ENCODE results near the gene ZNF599. TPM values are rescaled to one million over a fixed set of nuclear protein-coding genes. Genes with fewer than 3 reads are reported as not detected.
A peak's percentile ranks its signal among the peaks of the same experiment; 100 is the strongest.
"Not testable (repeated sequence)": the region's sequence is repeated elsewhere in the genome, so short reads cannot be mapped to it uniquely, and the experiment has no call there.

Gene ZNF599
- total RNA-seq, 1 donor from 2014 or later: 9.0 TPM

- no peak overlapping the region for H3K4me3 Mint-ChIP-seq
Observed at GRCh38 chr19:34804115-34804514, 31.1 kb upstream of the ZNF599 start.

GRCh38 chr19:34796953-34797352 is 23.9 kb upstream of the ZNF599 start:
- H3K9me3 Mint-ChIP-seq; H3K27ac Mint-ChIP-seq; H3K27me3 Mint-ChIP-seq; H3K4me1 Mint-ChIP-seq (ENCODE audit: unreplicated experiment); H3K36me3 Mint-ChIP-seq; DNase-seq (ENCODE audit: extremely low spot score, unreplicated experiment); H3K4me3 Mint-ChIP-seq: not testable (repeated sequence)

More at GRCh38 chr19:34804115-34804514, 31.1 kb upstream of the ZNF599 start:
- Mint-ChIP-seq H3K36me3 (no peaks in the 10 kb centered on the region), H3K27ac (no peak overlapping the region), H3K9me3 (peaks cover 7% of the 10 kb centered on the region), H3K4me1 (ENCODE audit: unreplicated experiment) (no peaks in the 10 kb centered on the region), H3K27me3 (peaks cover 4% of the 10 kb centered on the region)
- DNase-seq (ENCODE audit: extremely low spot score, unreplicated experiment): peak; percentile 42
- no peak for TF ChIP-seq CTCF (conservative IDR thresholded peaks at IDR 0.05)

GRCh38 chr19:34794066-34794960 is 21.3 kb upstream of the ZNF599 start:
- TF ChIP-seq CTCF (conservative IDR thresholded peaks at IDR 0.05): no peak
- no peak overlapping the region for H3K27ac Mint-ChIP-seq
- peaks cover 6% of the 10 kb centered on the region for H3K9me3 Mint-ChIP-seq
- DNase-seq (ENCODE audit: extremely low spot score, unreplicated experiment): peak; percentile 36
- H3K4me1 Mint-ChIP-seq (ENCODE audit: unreplicated experiment): no peaks in the 10 kb centered on the region
- peaks cover 13% of the 10 kb centered on the region for H3K27me3 Mint-ChIP-seq
- no peak overlapping the region for H3K4me3 Mint-ChIP-seq
- no peaks in the 10 kb centered on the region for H3K36me3 Mint-ChIP-seq

- Mint-ChIP-seq H3K36me3 (no peaks in the 10 kb centered on the region), H3K4me3 (no peak overlapping the region), H3K27me3 (peaks cover 15% of the 10 kb centered on the region), H3K4me1 (ENCODE audit: unreplicated experiment) (no peaks in the 10 kb centered on the region), H3K27ac (no peak overlapping the region), H3K9me3 (peaks cover 3% of the 10 kb centered on the region)
- DNase-seq (ENCODE audit: extremely low spot score, unreplicated experiment): no peak
- no peak for TF ChIP-seq CTCF (conservative IDR thresholded peaks at IDR 0.05)
Observed at GRCh38 chr19:34793565-34793964, 20.6 kb upstream of the ZNF599 start.

GRCh38 chr19:34788074-34788473 is 15.1 kb upstream of the ZNF599 start:
- no peak for TF ChIP-seq CTCF (conservative IDR thresholded peaks at IDR 0.05)
- Mint-ChIP-seq H3K36me3 (no peaks in the 10 kb centered on the region), H3K27me3 (peaks cover 28% of the 10 kb centered on the region), H3K9me3 (no peaks in the 10 kb centered on the region), H3K4me3 (no peak overlapping the region), H3K27ac (no peak overlapping the region), H3K4me1 (ENCODE audit: unreplicated experiment) (no peaks in the 10 kb centered on the region)
- DNase-seq (ENCODE audit: extremely low spot score, unreplicated experiment): no peak

GRCh38 chr19:34787059-34787824 is 14.2 kb upstream of the ZNF599 start:
- H3K27me3 Mint-ChIP-seq: peaks cover 31% of the 10 kb centered on the region
- H3K4me3 Mint-ChIP-seq: no peak overlapping the region
- no peak for DNase-seq (ENCODE audit: extremely low spot score, unreplicated experiment)
- TF ChIP-seq CTCF (conservative IDR thresholded peaks at IDR 0.05): no peak
- no peaks in the 10 kb centered on the region for H3K4me1 Mint-ChIP-seq (ENCODE audit: unreplicated experiment)
- no peaks in the 10 kb centered on the region for H3K36me3 Mint-ChIP-seq
- H3K27ac Mint-ChIP-seq: no peak overlapping the region
- no peaks in the 10 kb centered on the region for H3K9me3 Mint-ChIP-seq

Data from type B pancreatic cell (in vitro differentiated cells).